Amygdala (tissue), 56 donors: ENCODE measurements around the gene PRDM16.

ENCODE experiments used
- DNase-seq, 56 donors: peaks; one replicate each; lab custom pipeline; 2025; lab: John Stamatoyannopoulos, UW

The PRDM16 gene

GRCh38 chr1:3386205-3387002 is 317.4 kb downstream of the PRDM16 start:
- DNase-seq, result no peak

- no peak for DNase-seq
These were observed 318.4 kb downstream of the PRDM16 start for GRCh38 chr1:3387401-3387800.

- DNase-seq, result no peak
These were observed 320.3 kb downstream of the PRDM16 start for GRCh38 chr1:3389093-3389833.

- no peak for DNase-seq
These were observed 321.3 kb downstream of the PRDM16 start for GRCh38 chr1:3390291-3390690.

- no peak for DNase-seq
These were observed 322.7 kb downstream of the PRDM16 start for GRCh38 chr1:3391711-3392110.

GRCh38 chr1:3393024-3393986 is 324.3 kb downstream of the PRDM16 start:
- no peak for DNase-seq

GRCh38 chr1:3393987-3394920 is 325.3 kb downstream of the PRDM16 start:
- DNase-seq, result peak in 8 of 56 donors; percentile 11 to 74 (median 23)

- no peak for DNase-seq
These were observed 327.4 kb downstream of the PRDM16 start for GRCh38 chr1:3396411-3396810.

GRCh38 chr1:3397311-3397710 is 328.3 kb downstream of the PRDM16 start:
- DNase-seq, result no peak

GRCh38 chr1:3398396-3399140 is 329.6 kb downstream of the PRDM16 start:
- DNase-seq, result no peak

GRCh38 chr1:3399732-3400131 is 330.7 kb downstream of the PRDM16 start:
- DNase-seq, result peak in 7 of 56 donors; percentile 4 to 43 (median 8)

- peak in 1 of 56 donors; percentile 36 for DNase-seq
These were observed 332.7 kb downstream of the PRDM16 start for GRCh38 chr1:3401585-3402257.

- DNase-seq, result no peak
These were observed 333.4 kb downstream of the PRDM16 start for GRCh38 chr1:3402258-3403010.

- DNase-seq, result no peak
These were observed 334.0 kb downstream of the PRDM16 start for GRCh38 chr1:3403011-3403345.

GRCh38 chr1:3403388-3404231 is 334.6 kb downstream of the PRDM16 start:
- DNase-seq, result no peak

GRCh38 chr1:3404301-3404700 is 335.3 kb downstream of the PRDM16 start:
- no peak for DNase-seq

GRCh38 chr1:3404801-3405200 is 335.8 kb downstream of the PRDM16 start:
- DNase-seq, result no peak
